ENCODE results near the gene RHOC.

Gene RHOC

DNA sequence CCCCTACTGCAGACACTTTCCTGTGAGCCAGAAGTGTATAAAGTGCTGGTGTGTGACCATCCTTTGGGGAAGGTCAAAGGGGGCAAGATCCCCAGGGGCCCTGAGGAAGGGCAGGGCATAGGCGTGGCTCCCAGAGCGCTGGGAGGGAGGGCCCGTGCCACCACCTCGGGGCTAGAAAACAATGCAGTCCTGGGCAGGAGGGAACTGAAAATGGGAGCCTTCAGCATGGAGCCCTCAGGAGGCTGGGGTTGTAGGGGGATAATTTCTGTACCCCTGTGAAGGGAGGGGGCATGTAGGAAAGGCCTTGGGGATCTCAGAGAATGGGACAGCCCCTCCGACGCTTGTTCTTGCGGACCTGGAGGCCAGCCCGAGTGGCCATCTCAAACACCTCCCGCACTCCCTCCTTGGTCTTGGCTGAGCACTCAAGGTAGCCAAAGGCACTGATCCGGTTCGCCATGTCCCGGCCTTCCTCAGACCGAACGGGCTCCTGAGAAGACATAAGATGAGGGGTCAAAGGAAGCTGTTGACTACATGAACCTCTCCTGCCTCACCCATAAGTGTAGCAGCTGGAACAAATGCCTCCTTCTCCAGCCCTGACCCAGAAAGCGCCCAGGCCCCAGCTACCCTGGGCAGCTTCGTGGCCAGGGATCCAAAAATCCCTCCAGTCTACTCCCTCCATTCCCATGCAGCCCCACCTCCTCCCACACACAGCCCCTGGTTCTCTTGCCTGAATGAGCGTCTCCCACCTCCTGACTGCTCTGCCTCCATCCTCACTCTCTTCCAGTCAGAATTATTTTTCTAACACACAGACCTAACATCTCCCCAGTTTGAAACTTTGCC, 5.5 kb downstream of the RHOC start:
- DNase-seq = no peak

DNA sequence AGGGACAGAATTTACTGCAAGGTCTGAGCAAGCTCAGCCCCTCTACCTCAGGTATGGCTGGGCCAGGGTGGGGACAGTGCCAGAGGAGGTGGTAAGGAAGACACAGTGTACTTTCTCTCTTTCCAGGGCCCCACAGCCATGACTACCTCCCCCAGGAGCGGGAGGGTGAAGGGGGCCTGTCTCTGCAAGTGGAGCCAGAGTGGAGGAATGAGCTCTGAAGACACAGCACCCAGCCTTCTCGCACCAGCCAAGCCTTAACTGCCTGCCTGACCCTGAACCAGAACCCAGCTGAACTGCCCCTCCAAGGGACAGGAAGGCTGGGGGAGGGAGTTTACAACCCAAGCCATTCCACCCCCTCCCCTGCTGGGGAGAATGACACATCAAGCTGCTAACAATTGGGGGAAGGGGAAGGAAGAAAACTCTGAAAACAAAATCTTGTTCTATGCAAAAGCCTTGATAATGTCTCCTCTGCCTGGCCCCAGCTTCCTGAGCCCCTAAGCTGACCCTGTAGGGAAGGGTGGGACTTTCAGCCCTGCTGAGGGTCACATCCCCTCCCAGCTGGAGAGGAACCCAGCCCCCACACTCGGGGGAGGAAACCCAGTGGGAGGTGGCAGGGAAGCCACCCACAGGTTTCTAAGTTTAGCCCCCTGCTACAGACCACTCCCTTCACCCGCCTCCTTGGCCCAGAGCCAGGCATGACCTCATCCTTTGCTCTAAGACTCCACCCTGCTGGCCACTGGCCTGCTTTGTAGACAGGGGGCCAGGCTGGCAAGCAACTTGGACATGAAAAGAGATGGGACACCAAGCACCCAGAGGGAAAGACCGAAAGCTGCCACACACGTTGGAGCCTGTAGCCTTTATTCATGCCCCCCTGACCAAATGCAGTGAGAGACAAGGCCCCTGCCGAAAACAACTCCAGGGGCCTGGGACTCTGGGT, 6.4 kb downstream of the RHOC start:
- DNase-seq = peak in 13 of 14 donors; percentile 28 to 91 (median 81)

DNA sequence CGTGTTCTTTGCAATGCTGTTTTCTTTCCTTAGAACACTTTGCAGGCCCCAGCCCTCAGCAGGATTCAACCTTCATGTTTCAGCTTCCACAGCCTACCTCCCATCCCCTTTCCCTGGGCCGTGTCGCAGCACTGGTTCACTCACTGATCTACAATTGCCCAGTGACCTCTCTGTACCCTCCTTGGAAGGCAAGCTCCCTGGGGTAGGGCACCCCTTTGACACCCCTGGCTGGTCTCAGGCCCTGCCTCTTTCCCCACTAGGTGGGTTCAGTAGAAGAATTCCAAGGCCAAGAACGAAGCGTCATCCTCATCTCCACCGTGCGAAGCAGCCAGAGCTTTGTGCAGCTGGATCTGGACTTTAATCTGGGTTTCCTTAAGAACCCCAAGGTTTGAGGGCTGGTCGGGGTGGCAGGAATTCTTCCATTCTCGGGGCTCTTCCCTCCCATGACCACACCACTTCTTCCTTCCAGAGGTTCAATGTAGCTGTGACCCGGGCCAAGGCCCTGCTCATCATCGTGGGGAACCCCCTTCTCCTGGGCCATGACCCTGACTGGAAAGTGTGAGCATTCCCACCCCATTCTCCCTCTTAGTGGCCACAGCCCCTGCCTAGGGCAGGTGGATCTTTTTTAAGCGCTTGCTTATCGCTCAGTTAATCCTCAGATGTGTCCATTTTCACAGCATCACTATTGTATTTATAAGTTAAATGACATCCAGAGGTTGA, 7.3 kb downstream of the RHOC start:
- no peak for DNase-seq

DNA sequence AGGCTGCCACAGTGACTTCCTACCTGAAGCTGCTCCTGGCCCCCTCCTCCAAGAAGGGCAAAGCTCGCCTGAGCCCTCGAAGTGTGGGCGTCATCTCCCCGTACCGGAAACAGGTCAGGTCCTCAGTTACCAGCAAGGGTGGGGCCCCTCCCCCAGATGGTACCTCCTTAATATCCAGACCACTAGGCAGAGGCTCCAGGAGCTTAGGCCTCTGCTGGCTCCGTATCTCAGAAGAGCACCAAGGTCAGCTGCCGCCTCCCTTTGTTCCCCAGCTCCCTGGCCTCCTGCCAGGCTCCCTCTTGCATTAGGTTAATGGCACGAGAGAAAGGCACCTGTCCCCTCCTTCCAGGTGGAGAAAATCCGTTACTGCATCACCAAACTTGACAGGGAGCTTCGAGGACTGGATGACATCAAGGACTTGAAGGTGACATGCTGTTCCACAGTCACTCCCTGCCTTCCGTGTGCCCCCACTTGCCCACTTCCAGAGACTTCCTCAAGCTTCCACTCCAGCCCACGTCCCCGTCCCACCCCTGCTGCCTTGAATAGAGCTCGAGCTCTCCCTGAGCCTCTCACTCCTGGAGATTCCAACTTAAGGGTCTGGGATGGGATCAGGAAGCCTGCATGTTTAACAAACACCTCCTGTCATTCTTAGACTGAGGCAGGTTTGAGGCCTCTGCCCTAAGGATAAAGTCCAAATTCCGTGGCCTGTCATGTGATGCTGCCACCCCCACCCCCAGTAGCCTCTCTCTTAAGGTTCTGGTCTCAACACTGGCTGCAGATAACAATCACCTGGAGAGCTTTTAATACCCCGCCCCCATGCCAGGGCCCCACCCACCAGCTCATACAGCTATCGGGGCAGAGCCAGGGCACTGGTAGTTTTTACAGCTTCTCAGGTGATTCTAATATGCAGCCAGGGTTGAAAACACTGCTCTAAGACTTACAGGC, 8.3 kb downstream of the RHOC start:
- no peak for DNase-seq

DNA sequence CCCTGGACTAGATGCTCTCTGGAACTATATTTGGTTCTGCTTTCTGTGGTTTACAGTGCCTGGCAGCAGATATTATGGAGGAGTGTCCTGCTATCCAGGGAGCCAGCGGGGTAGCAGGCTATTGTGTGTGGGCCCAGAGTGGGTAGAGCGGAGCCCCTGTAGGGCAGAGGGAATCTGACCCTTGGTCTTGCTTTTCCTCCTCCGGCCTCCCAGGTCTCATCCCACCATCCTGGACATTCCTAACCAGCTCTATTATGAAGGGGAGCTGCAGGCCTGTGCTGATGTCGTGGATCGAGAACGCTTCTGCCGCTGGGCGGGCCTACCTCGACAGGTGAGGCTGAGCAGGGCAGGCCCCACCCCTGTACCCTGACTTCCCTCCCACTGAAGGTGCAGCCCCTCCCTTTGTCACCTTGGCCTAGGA, 9.1 kb downstream of the RHOC start:
- DNase-seq = no peak

DNA sequence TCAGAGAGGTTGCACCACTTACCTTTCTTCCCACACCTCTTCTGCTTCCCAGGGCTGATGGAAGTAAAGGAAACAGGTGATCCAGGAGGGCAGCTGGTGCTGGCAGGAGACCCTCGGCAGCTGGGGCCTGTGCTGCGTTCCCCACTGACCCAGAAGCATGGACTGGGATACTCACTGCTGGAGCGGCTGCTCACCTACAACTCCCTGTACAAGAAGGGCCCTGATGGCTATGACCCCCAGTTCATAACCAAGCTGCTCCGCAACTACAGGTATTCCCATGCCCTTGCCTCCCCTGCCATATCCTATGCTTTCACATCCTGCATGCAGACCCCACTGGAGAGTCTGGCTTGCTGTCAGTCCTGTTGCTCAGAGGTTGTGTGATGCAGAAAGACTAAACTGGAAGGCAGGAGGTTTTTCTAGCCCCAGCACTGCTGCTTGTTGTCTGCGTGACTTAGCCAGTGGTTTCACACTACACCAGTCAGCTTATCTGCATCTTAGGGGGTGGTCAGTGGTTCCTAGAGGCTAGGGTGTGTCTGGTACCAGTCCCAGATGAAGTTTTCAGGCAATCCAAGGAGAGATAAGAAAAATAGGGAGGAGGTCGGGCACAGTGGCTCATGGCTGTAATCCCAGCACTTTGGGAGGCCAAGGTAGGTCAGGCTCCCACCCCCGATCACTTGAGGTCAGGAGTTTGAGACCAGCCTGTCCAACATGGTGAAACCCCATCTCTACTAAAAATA, 10.2 kb downstream of the RHOC start:
- no peak for DNase-seq

DNA sequence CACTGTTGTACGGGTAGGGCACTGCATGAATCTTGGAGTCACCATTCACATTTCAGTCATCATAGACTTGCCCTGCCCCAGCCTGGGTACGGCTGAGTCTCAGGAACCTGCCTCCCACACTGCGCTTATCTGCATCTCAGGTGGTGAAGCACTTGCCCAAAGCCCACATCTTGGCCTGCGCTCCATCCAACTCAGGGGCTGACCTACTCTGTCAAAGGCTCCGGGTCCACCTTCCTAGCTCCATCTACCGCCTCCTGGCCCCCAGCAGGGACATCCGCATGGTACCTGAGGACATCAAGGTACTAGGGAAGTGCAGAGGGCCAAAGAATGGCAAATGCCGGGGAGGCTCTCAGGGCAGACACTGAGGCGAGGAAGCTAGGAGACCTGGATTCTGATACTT, 11.7 kb downstream of the RHOC start:
- no peak for DNase-seq

DNA sequence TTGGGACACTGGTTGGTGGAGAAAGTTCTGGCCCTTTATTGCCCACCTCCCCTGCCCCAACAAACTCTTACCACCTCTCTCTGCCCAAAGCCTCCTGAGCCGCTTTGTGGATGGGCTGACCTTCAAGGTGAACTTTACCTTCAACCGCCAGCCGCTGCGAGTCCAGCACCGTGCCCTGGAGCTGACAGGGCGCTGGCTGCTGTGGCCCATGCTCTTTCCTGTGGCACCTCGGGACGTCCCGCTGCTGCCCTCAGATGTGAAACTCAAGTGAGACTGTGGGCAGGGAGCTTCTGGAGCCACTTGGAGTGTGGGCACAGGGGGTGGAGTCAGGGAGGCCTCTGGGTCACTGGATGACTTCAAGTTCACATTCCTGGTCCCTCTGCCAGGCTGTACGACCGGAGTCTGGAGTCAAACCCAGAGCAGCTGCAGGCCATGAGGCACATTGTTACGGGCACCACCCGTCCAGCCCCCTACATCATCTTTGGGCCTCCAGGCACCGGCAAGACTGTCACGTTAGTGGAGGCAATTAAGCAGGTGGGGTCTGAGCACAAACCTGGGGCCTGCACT, 12.5 kb downstream of the RHOC start:
- DNase-seq = no peak

DNA sequence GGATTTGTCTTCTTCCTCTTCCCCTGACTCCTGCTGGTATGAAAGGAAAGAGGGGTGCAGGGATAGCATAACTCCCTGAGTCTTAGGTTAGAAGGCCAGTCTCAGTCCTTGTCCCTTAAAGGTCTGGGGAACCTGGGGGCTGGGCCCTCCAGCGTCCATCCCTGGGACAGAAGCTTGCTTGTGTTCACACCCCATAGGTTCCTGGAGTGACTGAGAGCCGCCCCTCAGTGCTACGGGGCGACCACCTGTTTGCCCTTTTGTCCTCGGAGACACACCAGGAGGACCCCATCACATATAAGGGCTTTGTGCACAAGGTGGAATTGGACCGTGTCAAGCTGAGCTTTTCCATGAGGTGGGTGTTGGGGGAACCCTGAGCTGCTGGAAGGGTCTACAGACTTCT, 13.1 kb downstream of the RHOC start:
- DNase-seq = no peak

DNA sequence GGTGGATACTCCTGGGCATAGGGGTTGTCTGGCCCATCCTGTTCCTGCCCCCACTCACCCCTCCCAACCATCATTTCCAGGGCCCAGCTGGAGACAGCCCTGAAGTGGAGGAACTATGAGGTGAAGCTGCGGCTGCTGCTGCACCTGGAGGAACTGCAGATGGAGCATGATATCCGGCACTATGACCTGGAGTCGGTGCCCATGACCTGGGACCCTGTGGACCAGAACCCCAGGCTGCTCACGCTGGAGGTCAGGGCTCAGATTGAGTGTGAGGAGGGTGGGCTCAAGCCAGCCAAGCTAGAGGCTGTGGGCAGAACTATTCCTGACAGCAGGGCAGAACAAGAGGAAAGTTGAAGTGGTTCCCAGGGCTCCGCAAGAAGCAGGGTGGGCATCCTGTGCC, 14.2 kb downstream of the RHOC start:
- no peak for DNase-seq

DNA sequence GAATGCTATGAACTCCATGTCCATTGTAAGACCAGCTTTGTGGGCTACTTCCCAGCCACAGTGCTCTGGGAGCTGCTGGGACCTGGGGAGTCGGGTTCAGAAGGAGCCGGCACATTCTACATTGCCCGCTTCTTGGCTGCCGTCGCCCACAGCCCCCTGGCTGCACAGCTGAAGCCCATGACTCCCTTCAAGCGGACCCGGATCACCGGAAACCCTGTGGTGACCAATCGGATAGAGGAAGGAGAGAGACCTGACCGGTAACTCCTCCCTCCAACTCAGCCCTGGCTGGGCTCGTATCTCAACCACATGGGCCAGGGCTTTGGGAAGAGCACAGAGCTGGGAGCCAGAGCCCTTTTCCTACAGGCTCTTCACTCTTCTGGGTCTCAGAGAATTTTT, 17.1 kb downstream of the RHOC start:
- DNase-seq = no peak

DNA sequence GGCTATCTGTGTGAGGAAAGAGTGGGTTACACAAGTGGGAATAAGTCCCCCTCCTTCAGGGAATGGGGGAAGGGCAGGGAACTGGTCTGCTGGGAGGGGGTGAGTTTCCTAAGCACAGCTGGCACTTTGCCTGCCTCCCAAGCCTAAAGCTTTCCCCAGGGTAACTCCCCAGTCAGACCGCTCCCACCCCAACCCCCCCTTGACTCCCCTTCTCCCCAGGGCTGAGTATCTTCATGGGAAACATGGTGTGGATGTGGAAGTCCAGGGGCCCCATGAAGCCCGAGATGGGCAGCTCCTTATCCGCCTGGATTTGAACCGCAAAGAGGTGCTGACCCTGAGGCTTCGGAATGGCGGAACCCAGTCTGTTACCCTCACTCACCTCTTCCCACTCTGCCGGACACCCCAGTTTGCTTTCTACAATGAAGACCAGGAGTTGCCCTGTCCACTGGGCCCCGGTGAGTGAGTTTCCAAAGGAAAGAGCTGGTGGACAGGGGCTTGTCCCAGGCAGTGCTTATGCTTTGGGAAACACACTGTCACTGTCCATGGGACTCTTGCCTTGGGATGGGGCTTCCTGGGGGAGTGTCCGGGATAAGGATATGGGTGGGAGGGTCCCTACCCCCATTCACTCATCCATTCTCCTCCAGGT, 17.6 kb downstream of the RHOC start:
- no peak for DNase-seq

DNA sequence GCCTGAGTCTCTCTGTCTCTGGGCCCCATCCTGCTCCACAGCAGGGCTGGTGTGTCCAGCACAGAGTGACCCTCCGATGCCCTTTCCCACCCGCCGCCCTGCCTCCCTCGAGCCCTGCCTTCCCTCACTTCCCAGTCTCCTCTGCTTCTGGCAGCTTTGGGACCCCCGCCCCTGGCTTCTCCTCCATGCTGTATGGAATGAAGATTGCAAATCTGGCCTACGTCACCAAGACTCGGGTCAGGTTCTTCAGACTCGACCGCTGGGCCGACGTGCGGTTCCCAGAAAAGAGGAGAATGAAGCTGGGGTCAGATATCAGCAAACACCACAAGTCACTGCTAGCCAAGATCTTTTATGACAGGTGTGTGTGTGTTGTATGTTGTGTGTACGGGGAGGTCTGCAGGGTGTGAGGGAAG, 18.1 kb downstream of the RHOC start:
- DNase-seq = no peak

DNA sequence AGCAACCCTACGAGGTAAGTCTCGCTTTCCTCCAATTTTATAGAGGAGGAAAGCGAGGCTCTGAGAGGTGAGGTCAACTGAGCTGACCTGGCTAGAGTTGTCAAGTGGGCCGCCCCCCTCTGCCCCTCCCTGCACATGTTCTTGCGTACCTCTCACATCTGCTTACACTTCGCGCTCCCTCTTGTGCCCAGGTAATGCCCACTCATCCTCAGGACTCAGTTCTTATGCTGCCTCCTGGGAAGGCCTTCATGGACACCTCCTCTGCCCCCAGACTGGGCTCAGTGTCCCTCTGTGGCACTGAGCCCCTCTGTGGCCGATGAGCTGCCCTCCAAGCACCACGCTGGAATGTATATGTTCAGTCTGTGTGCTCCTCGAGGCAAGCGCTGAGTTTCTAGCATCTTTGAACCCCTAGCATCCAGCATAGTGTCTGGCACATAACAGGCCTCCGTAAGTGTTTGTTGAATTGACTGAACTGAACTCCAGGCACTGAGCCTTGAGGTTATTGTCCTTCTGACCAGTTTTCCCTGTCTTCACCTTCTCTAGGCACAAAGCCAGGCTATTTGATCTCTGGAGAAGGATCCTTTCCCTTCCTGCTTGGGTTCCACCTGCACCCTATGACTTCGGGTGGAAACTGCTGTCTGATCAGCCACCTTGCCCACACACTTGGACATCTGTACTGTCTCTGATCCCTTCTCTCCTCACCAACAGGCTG, 19.0 kb downstream of the RHOC start:
- no peak for DNase-seq

DNA sequence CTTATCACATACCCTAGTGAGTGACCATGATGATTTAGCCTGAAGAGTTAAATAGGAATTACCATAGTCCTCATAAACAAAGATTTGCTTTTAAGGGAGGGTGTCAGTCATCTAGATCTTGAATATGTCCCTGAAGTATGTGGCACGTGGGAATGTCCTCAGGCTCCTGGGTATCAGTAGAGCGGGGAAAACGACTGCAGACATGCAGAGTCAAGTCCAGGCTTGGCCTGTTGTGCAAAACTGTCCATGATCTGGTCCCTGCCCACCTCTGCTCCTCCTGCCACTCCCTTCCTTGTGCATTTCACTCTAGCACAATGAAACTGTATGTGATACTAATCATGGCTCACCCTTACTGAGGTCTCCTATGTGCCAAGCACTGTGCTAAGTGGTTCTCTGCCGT, 19.6 kb downstream of the RHOC start:
- DNase-seq = no peak

DNA sequence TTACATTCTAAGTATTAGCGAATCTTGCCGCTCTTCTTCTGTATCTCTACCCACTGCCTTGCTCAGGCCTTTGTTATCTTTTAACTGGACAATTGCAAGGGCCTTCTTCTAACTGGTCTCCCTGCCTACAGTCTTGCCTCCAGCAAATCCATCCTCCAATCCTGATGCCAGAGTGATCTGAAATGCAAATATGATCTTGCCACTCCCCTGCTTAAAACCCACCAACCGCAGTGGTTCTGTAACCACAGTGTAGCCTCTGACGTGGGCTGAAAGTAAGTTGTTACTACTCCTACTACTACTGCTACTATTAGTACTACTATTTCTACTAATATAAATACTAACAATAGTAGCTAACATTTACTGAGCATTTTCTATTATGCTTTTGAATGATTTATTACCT, 20.1 kb downstream of the RHOC start:
- no peak for DNase-seq

DNA sequence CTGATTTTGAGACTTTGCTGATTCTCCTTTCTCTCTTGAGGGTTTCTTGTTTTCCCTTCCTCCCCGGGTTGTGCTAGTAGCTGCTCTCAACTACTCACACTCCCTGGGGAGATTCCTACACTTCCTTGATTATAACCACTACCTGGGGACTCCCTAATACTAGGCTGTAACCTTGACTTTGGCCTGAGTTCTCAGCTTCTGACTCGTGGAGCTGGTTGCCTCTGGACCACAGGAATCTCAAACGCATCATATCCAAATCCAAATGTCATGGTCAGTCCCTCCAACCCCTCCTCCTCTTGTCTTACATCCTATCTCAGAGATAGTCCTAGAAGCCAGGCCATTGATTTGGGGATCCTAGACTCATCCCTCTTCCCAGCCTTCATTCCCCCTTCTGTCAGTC, 20.5 kb downstream of the RHOC start:
- no peak for DNase-seq

DNA sequence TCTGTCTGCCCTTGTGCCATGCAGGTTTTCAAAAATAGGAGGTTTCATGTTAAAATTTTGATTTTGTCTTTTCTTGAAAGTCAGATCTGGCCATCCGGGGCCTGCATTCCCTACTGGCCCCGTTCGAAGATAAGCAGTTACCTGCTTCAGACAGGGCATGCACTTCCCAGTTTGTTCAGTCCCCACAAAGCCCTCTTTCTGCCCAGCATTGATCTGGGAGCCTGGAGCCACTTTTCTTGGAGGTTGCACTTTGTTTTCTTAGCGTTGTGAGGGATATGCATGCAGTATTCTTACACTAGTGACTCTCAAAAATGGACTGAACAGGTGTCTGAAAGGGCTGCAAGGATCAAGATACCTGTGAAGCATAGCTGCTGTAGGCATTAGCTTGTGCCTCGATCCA, 21.0 kb downstream of the RHOC start:
- no peak for DNase-seq

DNA sequence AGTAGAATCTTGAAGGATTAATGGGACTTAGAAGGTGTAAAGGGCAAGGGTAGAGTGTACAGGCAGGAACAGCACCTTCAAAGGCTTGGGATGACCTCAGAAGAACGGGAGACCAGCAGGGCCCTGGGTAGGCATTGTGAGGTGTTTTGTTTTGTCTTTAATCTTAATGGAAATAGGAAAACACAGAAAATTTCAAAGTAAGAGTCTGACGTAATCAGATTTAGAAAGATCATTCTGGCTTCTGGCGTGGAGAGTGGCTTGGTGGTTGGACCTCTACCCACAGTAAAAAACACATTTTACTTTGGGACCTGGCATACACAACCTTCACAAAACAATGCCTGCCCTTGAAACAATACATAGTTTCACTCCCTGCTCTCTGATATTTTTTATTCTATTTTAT, 28.3 kb downstream of the RHOC start:
- no peak for DNase-seq

DNA sequence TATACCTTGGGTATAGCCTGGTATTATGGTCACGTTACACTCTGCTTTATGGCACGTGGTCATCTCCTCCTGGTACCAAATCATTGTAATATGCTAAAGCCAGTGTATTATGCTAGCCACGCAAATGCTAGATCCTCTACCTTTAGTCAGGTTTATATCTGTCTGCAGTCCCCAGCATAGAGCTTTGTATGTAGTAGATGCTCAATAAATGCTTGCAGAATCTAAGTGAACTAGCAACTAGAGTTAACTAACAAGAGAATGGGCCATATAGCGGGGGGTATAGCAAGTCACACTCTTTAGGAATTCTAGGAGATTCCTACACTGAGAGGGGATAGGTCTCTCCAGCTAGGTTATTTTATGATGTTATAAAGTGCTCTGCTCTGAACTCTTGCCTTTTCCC, 29.4 kb downstream of the RHOC start:
- DNase-seq = no peak
